GM13977 (cell line): ENCODE measurements around the gene NACA.

Source experiments
- DNase-seq: peaks from one replicate; pipeline ENCODE4 v3.0.0; 2012; ENCODE audit warnings: low spot score
- CTCF ChIP-seq: IDR thresholded peaks from 2 replicates; pipeline ENCODE4 v1.5.1; 2012; ENCODE audit warnings: mild to moderate bottlenecking, control low read depth; ENCODE audit not compliant: insufficient read depth; ENCODE audit errors: extremely low read depth, missing control alignments
- in situ Hi-C: fragments of 300-500 bp; cut with MboI; formaldehyde crosslinking; loops from one replicate; pipeline ENCODE4 v1.12.0; 2022; ENCODE audit warnings: low sequenced_read_pairs, low pct_unique_long_range_greater_than_20kb, mixed read lengths, inconsistent platforms; ENCODE audit not compliant: unreplicated experiment

Gene NACA

GRCh38 chr12:56720731-56721151 lies 4.4 kb downstream of the NACA start:
- no peak for TF ChIP-seq CTCF
- in situ Hi-C loops = no loop called here
- no peak for DNase-seq

- in situ Hi-C loops = no loop called here
These were observed 6.0 kb downstream of the NACA start for GRCh38 chr12:56719056-56719455.

GRCh38 chr12:56718636-56719035 lies 6.5 kb downstream of the NACA start:
- in situ Hi-C loops = no loop called here
- no peak for TF ChIP-seq CTCF

More at GRCh38 chr12:56719056-56719455, 6.0 kb downstream of the NACA start:
- TF ChIP-seq CTCF = no peak
- DNase-seq = no peak

GRCh38 chr12:56718149-56718548 lies 7.0 kb downstream of the NACA start:
- no peak for TF ChIP-seq CTCF
- in situ Hi-C loops = no loop called here
- DNase-seq = no peak

More at GRCh38 chr12:56718636-56719035, 6.5 kb downstream of the NACA start:
- no peak for DNase-seq

GRCh38 chr12:56716933-56717880 lies 7.9 kb downstream of the NACA start:
- TF ChIP-seq CTCF = no peak
- in situ Hi-C loops = no loop called here
- no peak for DNase-seq

- in situ Hi-C loops = no loop called here
- no peak for TF ChIP-seq CTCF
- no peak for DNase-seq
These were observed 8.6 kb downstream of the NACA start for GRCh38 chr12:56716458-56716857.
